H1 (cell line): ENCODE results near the gene GPR42.

Source experiments
- CTCF ChIP-seq, 3 experiments: IDR thresholded peaks; 1 replicate in 2 of 3; 2 replicates in 1 of 3; pipeline versions ENCODE4 v1.5.1 to v1.6.1; 2011; ENCODE audit warnings: low read length in 3 of 3, mild to moderate bottlenecking in 3 of 3, inconsistent platforms in 2 of 3, low read depth in 1 of 3, moderate library complexity in 1 of 3; ENCODE audit not compliant: insufficient read depth in 1 of 3; ENCODE audit errors: control extremely low read depth in 1 of 3
- MAX ChIP-seq: IDR thresholded peaks from 2 replicates; pipeline ENCODE4 v1.6.1; 2012; ENCODE audit warnings: inconsistent platforms
- POLR2A ChIP-seq, 2 experiments: IDR thresholded peaks; 1 replicate in 1 of 2; 2 replicates in 1 of 2; pipeline ENCODE4 v1.6.1; 2011; ENCODE audit warnings: low read depth in 2 of 2, low read length in 2 of 2, mild to moderate bottlenecking in 2 of 2; ENCODE audit errors: control extremely low read depth in 1 of 2
- RFX5 ChIP-seq: IDR thresholded peaks from 2 replicates; pipeline ENCODE4 v1.6.1; 2011; ENCODE audit warnings: low read depth, low read length, improper control_type of control experiment, borderline replicate concordance

- TF ChIP-seq RFX5 (no peak), POLR2A (IDR thresholded peaks at IDR 0.05; ENCODE audit: control extremely low read depth in 1 of 2, low read depth in 2 of 2, low read length in 2 of 2) (no peak), CTCF (IDR thresholded peaks at IDR 0.05; ENCODE audit: control extremely low read depth in 1 of 3, insufficient read depth in 1 of 3, low read depth in 1 of 3, low read length in 3 of 3) (no peak), MAX (no peak)
Measured at GRCh38 chr19:35363001-35363590, 7.8 kb upstream of the GPR42 start.
